Stimulated activated CD8-positive, alpha-beta memory T cell treated with anti-CD3 and anti-CD28 coated beads, Interleukin-7, amount 100 ng/mL, for 24 hours (primary cell): ENCODE results near the gene TRIM65.
A peak's percentile ranks its signal among the peaks of the same experiment; 100 is the strongest.
"Not testable (repeated sequence)": the region's sequence is repeated elsewhere in the genome, so short reads cannot be mapped to it uniquely, and the experiment has no call there.

Source experiments
- DNase-seq: peaks from one replicate; pipeline ENCODE4 v3.0.0-alpha.2; 2020; ENCODE audit warnings: low read depth

The TRIM65 gene

GRCh38 chr17:75851693-75851991, 45.1 kb downstream of the TRIM65 start:
- not testable (repeated sequence) for DNase-seq

GRCh38 chr17:75850928-75851692, 45.6 kb downstream of the TRIM65 start:
- no peak for DNase-seq

- DNase-seq: no peak
These were observed 47.0 kb downstream of the TRIM65 start for GRCh38 chr17:75849724-75850123.

- no peak for DNase-seq
These were observed 47.5 kb downstream of the TRIM65 start for GRCh38 chr17:75849279-75849646.

- DNase-seq: peak; percentile 83
These were observed 48.0 kb downstream of the TRIM65 start for GRCh38 chr17:75848523-75849278.

GRCh38 chr17:75847614-75848522, 48.9 kb downstream of the TRIM65 start:
- DNase-seq: no peak

- no peak for DNase-seq
These were observed 49.8 kb downstream of the TRIM65 start for GRCh38 chr17:75846692-75847613.

- DNase-seq: no peak
These were observed 50.6 kb downstream of the TRIM65 start for GRCh38 chr17:75845933-75846691.

GRCh38 chr17:75845058-75845711, 51.6 kb downstream of the TRIM65 start:
- DNase-seq: no peak

GRCh38 chr17:75844530-75845057, 52.2 kb downstream of the TRIM65 start:
- DNase-seq: no peak

GRCh38 chr17:75843577-75844529, 52.9 kb downstream of the TRIM65 start, which contains the start of gene UNC13D:
UNC13D (minus strand) TSS chr17:75844404; CDS start chr17:75844337, 67 bp downstream.
- no peak for DNase-seq

- DNase-seq: no peak
These were observed 53.7 kb downstream of the TRIM65 start for GRCh38 chr17:75842963-75843576.

- DNase-seq: no peak
These were observed 54.3 kb downstream of the TRIM65 start for GRCh38 chr17:75842411-75842810.

GRCh38 chr17:75840799-75841164, 56.0 kb downstream of the TRIM65 start:
- no peak for DNase-seq

- DNase-seq: no peak
These were observed 56.6 kb downstream of the TRIM65 start for GRCh38 chr17:75839942-75840798.
